NCI-H2227 treated with DMSO at 0.1 percent for 48 hours (cell line): ENCODE data around the gene FSTL4.

Experiments used
- DNase-seq: peaks from one replicate; lab custom pipeline; 2025; lab: John Stamatoyannopoulos, UW

FSTL4 gene

DNA sequence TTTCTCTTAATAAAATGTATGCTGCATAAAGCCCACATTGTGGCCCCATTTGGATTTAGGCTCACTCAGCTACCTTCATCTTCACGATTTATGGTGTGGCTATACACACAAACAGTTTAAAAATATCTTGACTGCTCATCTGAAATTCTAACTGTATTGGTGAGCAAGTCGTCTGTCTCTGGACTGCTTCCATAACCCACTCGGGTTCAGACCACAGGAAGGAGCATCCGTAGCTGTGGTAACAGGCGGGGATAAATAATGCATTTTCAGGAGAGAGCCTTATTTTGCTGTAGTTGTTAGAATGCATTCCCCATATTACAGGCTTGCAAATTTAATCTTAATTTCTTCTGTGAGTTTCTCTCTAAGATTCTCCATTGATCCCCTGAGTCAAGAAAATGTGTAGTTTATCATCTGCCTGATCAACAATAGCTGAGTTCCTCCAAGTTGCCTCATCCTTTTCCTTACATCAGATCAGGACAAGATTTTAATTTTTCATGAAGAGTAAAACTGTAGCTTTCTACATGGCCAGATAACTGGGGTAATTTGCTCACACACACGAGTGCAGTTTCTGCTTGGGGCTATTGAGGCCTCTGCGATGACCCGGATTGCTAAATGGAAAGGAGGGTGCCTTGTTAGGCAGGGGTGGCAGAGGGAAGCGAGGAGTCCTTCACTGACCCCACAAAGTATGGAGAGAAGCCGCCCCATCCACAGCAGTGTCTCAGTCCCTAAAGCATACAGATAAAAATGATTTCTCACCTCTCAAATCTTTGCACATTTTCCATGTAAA is 133.9 kb downstream of the FSTL4 start:
- no peak for DNase-seq

DNA sequence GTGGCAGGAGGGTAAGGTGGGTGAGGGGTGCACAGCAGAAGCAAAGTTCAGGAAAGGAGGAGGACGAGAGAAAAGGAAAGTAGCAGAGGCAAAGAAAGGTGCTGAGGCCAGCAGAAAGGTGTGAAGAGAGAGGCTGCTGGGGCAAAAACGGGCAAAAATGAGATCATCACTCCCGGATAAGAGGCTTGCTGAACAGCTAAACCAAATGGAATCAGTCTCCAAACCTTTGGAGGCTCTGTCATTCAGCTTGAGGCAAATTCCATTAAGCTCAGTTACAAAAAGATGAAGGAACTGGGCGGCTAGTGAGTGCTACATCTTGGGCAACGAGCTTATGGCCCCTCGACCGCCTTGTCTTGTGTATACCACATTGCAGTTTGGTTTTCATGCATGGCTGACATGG is 136.4 kb downstream of the FSTL4 start:
- DNase-seq: no peak

DNA sequence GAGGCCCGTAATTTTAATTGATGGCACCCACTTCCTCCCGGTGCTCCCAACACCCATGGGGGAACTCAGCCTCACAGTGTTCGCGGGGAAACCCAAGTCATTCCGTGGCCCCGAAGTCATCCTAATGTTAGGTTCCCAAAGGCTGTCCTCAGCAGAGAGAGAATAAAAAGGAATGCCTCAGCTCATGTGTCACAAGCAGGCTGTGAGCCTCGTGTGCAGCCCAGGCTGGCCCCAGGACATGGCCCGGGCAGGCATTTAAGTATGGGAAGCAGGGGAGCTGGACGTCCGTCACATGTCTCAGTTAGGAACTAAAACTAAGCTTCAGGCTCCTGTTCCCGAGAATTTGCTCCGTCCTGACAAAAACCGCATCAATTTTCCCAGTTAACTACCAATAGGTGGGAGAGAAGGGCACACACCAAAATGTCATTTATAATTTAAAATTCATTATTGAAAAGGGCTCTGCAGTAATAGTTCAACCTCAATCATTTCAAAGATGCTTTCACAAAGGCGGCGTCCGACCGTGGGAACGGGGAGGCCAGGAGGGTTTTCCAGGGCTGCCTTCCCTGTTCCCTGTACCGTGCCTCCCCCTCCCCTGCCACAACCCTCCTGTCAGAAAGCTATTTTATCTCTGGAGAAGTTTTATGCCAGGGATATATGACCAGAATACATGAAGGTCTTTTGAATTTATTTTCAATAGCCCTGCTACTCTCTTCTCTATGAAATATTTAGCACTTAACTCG is 137.3 kb downstream of the FSTL4 start:
- DNase-seq: no peak

DNA sequence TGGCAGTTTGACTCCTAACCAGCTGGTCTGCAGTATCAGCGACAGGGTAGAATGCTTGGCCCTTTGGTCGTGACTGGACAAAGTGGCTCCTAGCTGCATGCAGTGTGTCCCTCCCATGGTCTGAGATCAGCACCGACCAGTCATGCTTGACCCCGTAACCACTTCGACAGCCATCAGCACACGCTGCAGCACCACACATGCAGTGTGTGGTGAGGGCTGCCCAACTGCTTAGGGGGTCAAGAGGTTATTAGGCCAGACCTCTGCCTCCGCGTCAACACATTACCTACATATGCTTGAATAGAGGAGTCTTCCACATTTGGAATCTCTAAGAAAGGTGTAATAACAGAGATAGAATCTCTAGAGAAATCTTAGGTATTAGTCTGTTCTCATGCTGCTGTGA is 139.1 kb downstream of the FSTL4 start:
- no peak for DNase-seq

DNA sequence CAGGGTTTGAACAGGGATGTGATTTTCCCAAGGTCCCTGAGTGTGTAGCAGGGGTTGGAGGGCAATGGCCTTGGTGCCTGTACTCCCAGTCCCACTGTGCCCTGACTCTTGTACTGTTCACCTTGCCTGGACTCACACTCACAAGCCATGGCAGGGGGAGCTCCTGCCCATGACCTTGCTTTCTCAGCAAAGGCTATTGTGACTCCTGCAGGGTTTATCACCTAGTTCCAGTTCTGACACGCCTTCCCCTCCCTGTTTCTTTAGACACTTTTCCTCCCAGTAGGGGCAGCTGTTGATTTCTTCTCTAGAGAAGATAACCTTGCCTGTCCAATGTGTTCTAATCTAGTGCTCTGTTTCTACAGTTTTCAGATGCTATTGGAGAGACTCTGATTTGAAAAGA is 139.5 kb downstream of the FSTL4 start:
- no peak for DNase-seq

DNA sequence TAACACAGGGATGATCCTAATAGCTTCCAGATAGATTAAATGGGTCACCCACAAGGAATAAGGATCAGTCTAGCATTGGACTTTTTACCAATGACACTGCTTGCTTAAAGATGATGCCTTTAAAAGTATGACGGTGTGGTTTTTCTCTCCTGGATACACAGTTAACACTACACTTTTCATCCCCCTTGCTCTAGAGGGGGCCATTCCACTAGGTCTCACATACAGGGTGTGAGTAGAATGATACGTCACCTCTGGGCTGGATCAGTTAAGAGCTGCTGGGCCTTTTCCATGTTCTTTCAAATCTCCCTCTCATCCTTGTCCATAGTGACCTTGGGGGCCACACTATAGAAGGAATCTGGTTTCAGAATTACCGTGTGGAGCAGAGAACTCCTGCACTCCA is 140.6 kb downstream of the FSTL4 start:
- DNase-seq: no peak

DNA sequence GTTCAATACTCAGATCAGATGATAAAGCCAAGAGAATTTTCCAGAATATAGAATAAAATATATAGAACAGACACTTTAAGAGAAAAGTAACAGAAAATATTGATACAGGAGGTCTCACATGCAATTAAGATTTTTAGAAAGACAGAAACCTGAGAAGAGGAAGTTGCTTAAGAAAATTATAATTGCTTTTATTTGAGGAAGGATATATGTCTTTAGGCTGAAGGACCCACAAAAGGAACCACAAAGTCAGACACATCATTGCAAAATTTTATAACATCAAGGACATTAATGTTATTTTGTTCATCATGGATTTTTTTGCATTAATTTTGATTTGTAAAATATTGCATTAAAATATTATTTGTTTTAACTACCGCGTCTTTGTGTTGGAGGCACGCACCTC is 141.5 kb downstream of the FSTL4 start:
- no peak for DNase-seq

DNA sequence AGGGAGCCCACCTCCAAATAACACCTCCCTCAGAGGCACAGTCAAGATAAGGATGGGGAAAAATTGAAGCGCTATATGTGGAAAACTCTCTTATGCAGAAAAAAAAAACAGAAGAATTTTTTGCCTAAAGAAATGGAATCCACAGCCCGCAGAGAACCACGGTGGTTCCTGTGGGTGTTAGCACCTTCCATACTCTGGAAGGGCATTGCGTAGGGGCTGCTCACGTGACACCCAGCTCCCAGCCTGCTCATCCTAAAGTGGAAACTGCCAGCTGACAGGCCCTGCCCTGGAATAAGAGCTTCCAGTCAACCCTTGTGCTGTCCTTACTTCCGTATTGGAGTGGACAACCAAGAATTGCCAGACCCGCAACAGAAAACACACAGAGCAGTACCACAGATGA is 142.5 kb downstream of the FSTL4 start:
- DNase-seq: no peak

DNA sequence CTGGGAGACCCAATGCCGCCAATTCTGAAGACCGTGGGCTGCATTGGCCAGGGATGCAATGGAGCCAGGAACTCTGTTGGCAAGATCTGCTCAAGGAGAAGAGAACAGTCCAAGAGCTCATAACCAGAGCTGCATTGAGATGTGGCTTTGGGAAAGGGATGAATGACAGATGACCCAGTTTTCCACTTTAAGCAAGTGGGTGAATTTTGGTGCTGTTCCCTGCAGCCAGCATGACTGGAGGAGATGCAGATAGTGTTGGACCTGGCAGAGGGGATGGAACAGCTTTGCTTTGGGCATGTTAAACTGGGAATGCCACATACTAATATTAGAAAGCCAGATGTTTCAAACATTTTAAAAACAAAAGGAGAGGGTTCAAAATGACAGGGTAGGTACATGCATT is 143.1 kb downstream of the FSTL4 start:
- no peak for DNase-seq

DNA sequence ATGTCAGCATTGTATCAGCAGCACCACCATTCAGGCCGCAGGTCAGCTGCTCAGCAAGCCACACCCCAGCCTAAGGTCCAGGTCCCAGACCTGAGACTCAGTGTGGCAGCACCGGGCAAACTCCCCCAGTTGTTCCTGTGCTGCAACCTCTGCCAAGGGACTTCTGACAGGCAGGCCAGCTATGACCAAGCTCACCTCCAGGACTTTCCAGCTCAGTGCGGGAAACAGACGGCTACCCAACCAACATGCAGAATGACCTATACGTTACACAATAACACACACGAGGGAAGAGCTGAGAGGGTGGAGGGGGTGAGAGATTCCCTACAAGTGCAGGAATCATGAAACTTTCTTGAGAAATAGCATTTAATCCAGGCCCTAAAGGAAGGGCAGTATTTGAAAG is 143.7 kb downstream of the FSTL4 start:
- DNase-seq: no peak

DNA sequence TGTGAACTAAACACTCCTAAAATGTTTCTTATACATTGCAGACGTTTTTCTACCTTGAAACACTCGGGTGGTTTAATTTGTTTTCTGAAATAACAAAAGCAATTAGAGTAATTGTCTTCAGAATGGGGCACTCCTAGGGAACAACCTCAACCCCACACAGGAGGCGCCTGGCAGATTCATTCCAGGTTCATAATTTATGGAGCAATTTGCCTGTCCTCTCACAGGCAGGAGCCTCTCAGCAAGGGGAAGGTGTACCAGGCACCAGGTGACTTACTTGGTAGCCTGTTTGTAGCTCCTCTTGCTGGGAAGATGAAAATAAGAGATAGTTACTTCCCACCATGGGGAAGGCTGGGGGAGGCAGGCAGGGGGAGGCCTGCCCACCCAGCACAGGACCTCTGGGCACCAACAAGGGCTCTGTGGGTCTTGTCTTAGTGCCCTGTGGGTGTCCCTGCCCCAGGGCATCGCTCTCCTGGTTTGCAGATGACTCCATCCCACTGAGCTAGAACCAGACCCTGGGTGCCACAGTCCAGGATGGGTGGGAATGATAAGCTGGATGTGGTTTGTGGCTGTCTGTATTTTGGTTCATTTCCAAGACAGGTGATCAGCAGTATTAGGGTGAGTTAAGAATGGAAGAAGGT is 144.4 kb downstream of the FSTL4 start:
- peak; percentile 59 for DNase-seq

DNA sequence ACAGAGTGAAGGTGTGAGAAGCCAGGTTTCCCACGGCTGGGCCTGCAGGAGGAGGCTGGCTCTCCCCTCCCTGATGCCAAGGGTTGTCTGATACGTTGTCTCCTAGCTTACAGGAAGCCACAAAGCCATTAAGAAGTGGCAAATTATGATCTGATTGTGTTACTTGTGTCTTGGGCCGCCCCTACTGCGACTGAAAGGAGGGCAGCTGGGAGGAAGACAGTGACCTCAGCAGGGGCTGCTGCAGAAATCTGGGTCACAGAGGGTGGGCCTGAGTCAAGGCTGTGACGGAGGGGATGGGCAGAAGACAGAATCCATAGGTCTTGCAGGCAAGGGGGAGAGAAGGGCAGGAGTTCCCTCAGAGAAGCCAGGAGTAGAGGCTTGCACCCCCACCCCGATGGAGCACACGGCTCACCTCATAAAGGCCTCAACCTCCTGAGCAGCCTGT is 145.0 kb downstream of the FSTL4 start:
- peak; percentile 59 for DNase-seq

DNA sequence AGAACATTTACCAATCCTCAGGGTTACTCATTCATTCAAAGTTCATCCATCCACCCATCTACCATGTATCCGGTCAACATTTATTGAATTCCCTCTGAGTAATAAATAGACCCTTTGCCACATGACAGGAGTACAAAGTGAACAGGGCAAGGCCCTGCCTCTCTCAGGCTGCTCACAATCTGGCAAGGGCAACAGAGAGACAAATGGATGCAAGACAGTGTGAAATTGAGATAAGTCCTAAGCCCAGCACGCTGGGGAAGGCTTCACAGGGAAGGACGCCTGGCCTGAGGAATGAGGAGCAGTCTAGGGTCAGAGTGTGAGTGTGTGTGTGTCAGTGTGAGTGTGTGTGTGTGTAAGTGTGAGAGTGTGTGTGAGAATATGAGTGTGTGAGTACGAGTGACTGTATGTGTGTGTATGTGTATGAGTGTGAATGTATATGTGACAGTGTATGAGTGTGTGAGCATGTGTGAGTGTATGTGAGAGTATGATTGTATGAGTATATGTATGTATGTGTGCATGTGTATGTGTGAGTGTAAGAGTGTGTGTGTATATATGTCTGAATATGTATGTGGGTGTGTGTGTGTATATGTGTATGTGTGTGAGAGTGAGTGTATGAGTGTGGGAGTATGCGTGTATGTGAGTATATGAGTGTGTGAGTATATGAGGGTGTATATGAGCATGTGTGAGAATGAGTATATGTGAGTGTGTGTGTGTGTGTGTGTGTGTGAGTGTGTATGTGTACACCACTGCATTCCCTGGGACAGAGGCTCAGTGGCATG is 145.6 kb downstream of the FSTL4 start:
- DNase-seq: no peak

DNA sequence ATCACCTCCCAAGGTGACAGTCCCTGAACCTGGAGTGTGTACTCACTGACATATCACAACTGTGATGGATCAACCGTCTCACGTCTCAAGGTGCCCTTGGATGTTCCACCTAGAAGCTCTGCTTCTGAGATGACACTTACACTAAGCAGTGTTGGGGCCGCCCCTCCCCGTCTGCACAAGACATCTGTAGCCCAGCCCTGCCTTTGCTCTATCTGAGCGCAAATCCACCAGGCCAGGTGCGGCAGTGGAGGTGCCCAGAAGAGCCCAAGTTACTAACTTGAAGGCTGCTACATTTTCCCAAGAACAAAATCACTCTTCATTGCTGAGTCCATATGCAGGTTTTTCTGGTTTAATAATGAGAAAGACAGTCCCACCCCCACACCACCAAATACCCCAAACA is 148.3 kb downstream of the FSTL4 start:
- DNase-seq: no peak

DNA sequence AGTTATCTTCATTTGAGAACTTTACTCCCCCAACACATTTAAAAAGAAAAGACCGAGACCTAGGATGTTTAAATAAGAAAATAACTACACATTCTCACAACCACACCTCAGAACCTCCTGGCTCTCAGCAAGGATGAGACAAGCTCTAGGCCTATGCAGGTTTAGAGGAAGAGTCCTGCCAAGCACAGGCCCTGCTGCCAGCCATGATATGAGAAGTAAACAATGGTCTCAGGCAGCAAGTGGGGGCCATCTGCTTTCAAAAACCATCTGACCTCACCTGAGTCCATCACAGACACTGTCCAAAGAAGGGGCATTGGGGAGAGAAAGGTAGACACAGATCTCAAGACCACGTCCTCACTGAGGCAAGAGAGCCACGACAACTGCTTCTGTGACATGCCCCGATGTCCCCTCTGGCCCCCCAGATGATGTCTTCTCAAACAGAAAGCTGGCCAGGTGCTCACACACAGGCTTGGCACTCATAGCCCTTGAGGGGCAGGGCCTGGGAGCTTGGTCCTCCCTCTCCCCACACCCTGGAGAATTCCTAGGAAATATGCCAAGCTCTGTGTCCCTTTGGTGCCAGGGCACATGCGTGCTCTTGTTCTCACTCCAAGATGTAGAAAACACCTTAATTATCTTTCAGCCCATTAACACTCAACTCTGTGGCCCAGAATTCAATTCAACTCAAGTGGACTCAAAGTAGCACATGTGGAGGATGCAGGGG is 150.4 kb downstream of the FSTL4 start:
- DNase-seq: no peak

DNA sequence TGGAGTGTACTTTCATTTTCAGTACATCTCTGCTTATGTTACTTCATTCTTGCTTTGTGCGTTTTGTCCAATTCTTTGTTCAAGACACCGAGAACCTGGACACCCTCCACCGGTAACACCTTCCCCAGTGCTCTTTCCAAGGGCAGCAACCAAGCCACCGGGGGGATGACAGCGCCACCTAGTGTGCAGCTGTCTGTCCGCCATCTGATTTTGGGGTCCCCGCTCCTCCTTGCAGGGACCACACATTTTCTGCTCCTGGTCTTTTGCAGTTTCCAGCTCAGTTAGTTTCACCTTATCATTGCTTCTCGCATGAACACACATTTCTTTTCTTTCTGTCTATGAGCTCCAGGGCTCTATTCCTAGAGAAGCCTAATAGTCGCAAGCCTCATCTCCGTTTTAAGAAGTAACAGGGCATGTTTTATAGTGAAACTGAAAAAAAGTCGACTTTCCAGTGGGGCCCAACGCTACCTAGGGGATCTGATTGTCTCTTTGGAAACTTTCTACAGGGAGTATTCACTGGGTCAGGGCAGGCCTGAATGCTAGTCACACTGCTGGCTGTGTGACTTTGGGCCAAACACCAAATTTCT is 152.1 kb downstream of the FSTL4 start:
- no peak for DNase-seq

DNA sequence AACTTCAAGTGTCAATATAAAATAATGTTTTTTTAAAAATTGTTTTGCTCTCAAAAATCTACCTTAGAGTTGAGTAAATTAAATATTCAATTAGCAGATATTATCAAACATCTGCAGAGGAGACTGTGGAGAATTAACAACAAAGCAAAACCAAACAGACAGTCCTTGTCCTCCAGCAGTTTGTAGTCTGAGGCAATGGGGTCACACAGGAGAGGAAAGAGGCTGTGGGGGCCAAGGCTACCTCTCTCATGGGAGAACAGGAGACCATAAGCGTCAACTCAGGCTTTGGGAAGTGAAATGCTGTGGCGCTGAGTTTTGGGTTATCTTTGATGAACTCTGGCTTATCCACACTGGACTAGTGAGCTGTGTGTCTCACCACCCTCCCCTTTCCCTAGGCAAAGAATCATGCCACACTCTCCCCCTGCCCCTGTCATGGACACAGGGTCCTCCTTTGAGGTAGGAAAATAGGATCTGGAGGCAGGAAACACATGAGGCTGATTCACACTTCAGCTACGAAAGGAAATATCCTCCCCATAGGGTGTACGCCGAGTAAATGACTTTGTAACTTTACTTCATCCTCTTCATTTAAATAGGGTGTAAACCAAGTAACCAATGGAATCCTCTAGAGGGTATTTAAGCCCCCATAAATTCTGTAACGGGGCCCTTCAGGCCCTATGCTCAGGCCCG is 152.7 kb downstream of the FSTL4 start:
- no peak for DNase-seq

DNA sequence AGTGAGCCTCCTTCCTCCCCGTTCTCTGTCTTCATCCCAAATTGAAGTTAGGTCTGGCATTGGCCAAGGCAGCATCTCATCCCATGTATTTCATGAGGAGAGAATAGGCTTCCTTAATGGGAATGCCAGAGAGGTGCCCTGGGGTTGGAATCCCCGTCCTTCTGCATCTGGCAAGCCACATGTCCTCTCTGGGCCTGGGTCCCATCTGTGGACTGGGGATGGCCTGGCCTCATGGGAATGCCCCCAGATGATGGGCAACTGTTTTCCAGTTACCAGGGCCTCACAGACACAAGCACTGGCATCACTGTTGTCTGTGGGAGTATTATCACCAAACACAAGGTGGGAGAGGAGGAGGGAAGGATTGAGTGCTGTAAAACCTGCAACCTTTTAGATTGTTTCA is 153.9 kb downstream of the FSTL4 start:
- DNase-seq: no peak

DNA sequence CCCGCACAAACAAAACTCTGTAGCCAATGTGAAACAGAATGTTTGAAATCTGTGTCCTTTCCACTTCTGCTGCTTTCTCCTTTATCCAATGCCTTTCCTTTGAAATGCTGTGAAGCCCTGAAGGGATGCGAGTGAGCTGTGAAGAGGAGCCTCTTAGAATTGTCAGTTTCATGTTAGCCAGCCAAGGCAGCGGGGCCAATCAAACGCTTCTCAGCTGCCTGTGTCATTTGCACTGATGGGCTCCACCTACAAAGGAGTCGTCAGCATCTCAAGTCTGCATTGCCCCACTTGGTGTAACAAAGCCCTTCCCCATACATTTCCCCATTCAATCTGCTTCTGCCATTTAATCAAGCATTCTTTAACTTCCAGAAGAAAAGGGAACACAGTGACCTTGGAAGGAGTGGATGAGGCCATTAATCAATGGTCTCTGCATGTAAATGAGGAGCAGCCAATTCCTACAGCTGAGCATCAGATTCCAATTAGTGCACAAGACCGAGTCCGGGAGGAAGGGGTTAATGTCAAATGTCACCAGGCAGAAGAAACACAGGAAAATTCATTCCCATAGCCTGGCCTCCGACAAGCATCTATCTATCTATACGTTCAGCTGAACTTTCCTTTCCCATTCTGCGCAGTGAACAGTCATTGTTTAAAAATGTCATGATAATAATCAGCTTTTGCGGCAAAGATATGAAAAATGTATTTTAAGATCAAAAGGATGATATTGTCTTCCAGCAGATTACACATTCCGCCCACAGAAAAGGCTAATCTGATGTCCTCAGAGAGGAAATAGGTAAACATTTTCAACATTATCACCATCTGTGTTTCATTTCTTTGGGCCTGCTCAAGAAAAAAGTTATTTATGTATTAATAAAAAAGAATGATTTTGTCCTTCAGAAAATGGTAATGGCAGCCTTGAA is 154.6 kb downstream of the FSTL4 start:
- DNase-seq: no peak
